Activated naive CD8-positive, alpha-beta T cell treated with anti-CD3 and anti-CD28 coated beads, Interleukin-2, amount 10 ng/mL, durations not matched to agents 7 days and 5 days (primary cell): ENCODE data around the gene POU2AF3. TPM values are rescaled to one million over a fixed set of nuclear protein-coding genes. Genes with fewer than 3 reads are reported as not detected.

ENCODE experiments used
- ATAC-seq: fragments of 150-1000 bp; cut with Tn5 transposase; one replicate; pipeline ENCODE4 v1.10.0; 2021; ENCODE audit warnings: low read depth, moderate library complexity
- POLR2A ChIA-PET: fragments of 350-600 bp; sonication (Branson Sonifier 250); formaldehyde crosslinking; loops from one replicate; lab custom pipeline; 2021; ENCODE audit warnings: antibody characterized with exemption; lab: Charles Lee
- DNase-seq: peaks from one replicate; pipeline ENCODE4 v3.0.0; 2021
- H3K27ac Mint-ChIP-seq: one replicate; pipeline ENCODE4 v1.8.0; 2022; ENCODE audit warnings: mild to moderate bottlenecking, mixed read lengths
- H3K27me3 Mint-ChIP-seq: one replicate; pipeline ENCODE4 v1.8.0; 2022; ENCODE audit warnings: mild to moderate bottlenecking, moderate library complexity, mixed read lengths
- H3K36me3 Mint-ChIP-seq: one replicate; pipeline ENCODE4 v1.8.0; 2021; ENCODE audit warnings: mild to moderate bottlenecking, mixed read lengths
- H3K4me1 Mint-ChIP-seq: one replicate; pipeline ENCODE4 v1.8.0; 2021; ENCODE audit warnings: mixed read lengths
- H3K4me3 Mint-ChIP-seq: one replicate; pipeline ENCODE4 v1.8.0; 2022; ENCODE audit warnings: mild to moderate bottlenecking, moderate library complexity, mixed read lengths
- H3K9me3 Mint-ChIP-seq: one replicate; pipeline ENCODE4 v1.8.0; 2021; ENCODE audit warnings: mixed read lengths
- total RNA-seq, 2 experiments: library from RNA; stranded (reverse); gene quantifications; one replicate each; pipeline ENCODE4 v1.2.3, GENCODE V29; 2021

The POU2AF3 gene
- total RNA-seq, 2 experiments from 2014 or later, result not detected

DNA sequence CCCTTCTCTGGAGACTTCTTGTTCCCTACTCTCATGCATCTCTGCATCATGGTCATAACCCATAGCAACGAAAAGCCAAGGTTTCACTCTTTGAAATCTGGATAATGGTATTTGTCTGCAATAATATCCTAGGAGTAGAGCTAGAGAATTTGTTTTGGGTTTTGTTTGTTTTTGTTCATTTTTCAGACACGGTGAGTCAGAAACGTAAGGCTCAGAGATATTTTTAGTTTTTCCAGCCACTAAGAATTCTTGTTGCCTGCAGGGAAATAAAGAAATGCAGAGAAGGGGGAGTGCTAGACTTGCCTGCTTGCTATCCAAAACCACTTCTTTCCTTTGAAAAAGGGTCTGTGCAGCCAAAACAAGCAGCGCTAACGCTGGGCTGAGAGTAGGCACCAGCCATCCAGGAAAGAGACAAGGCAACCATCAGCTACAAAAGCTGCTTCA lies 26.0 kb downstream of the POU2AF3 start:
- Mint-ChIP-seq H3K27me3 (peaks cover 13% of the 10 kb centered on the region), H3K9me3 (no peaks in the 10 kb centered on the region), H3K4me1 (no peaks in the 10 kb centered on the region), H3K36me3 (no peaks in the 10 kb centered on the region), H3K27ac (no peak overlapping the region), H3K4me3 (no peak overlapping the region)
- ATAC-seq (no peak), DNase-seq (no peak)
- POLR2A ChIA-PET, result no interaction called here

DNA sequence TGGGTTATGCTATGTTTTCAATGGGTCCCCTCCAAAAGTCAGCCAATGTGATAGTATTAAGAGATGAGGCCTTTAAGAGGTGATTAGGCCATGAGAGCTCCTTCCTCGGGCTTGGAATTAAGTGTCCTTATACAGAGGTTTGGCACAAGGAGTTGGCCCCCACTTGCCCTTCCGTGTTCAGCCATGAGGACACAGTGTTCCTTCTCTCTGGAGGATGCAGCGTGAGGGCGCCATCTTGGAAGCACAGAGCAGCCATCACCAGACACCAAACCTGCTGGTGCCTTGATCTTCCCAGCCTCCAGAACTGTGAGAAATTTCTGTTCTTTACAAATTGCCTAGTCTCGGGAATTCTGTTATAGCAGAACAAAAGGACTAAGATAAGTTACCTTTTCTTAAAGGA lies 26.9 kb downstream of the POU2AF3 start:
- peaks cover 10% of the 10 kb centered on the region for H3K27me3 Mint-ChIP-seq
- H3K36me3 Mint-ChIP-seq, result no peaks in the 10 kb centered on the region
- H3K4me1 Mint-ChIP-seq, result no peaks in the 10 kb centered on the region

DNA sequence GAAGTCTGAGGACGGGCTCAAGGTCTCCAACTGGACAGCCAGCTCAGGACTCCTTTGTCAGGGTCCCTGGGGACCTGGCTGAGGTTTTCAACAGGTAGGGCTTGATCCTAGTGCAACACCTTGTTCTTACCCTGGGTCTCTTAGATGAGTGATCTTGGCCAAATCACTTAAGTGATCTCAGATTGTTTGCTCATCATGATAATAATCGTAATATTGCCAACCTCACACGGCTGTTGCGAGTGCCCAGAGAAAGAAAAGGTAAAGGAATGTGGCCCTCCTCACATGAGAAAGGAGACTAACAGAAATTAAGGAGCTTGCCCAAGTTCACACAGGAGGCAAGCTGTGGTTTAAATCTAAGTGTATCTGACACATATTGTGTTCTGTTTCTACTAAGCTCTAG lies 28.5 kb downstream of the POU2AF3 start:
- POLR2A ChIA-PET, result no interaction called here
- Mint-ChIP-seq H3K27ac (no peak overlapping the region), H3K4me3 (no peak overlapping the region), H3K9me3 (no peaks in the 10 kb centered on the region), H3K36me3 (no peaks in the 10 kb centered on the region), H3K27me3 (peaks cover 10% of the 10 kb centered on the region), H3K4me1 (no peaks in the 10 kb centered on the region)
- DNase-seq, result no peak
- ATAC-seq, result no peak

More for the DNA sequence above, 26.9 kb downstream of the POU2AF3 start:
- Mint-ChIP-seq H3K27ac (no peak overlapping the region), H3K9me3 (no peaks in the 10 kb centered on the region), H3K4me3 (no peak overlapping the region)
- no peak for DNase-seq
- POLR2A ChIA-PET, result no interaction called here
- ATAC-seq, result no peak

DNA sequence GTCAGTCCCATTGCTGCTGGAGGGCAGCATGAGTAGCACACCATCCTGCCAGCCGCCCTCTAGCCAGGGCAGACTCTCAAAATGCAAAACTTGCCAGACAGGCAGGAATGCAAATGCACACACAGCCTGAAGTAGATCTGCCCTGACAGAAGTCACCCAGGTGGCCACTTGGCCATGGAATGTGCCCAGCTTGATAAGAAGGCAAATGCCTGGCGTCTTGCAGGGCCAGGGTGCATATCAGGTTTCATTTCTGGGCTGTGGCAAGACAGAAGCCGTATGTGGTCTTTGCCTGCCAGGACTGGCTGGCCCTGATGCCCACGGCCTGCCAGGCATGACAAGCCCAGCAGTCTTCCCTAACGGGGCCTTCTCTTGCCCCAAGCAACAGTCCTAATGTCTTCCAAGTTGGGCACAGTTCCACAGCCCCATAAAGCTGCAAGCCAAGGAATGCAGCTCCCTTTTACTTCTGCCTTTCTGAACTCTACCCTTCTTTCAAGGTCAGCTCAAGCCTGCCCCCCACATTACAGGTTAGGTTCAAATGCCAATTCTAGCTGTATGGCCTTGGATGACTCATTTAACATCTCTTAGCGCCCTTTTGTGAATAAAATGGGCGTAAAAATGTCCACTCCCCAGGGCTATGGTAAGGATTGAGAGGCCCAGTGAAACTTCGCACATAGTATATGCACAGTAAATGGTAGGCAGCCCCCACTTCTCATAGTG lies 29.7 kb downstream of the POU2AF3 start:
- H3K27ac Mint-ChIP-seq, result no peak overlapping the region
- H3K27me3 Mint-ChIP-seq, result peaks cover 14% of the 10 kb centered on the region
- no peaks in the 10 kb centered on the region for H3K9me3 Mint-ChIP-seq
- no peak for ATAC-seq
- no peak for DNase-seq
- POLR2A ChIA-PET, result no interaction called here
- no peaks in the 10 kb centered on the region for H3K36me3 Mint-ChIP-seq
- no peak overlapping the region for H3K4me3 Mint-ChIP-seq
- H3K4me1 Mint-ChIP-seq, result no peaks in the 10 kb centered on the region

DNA sequence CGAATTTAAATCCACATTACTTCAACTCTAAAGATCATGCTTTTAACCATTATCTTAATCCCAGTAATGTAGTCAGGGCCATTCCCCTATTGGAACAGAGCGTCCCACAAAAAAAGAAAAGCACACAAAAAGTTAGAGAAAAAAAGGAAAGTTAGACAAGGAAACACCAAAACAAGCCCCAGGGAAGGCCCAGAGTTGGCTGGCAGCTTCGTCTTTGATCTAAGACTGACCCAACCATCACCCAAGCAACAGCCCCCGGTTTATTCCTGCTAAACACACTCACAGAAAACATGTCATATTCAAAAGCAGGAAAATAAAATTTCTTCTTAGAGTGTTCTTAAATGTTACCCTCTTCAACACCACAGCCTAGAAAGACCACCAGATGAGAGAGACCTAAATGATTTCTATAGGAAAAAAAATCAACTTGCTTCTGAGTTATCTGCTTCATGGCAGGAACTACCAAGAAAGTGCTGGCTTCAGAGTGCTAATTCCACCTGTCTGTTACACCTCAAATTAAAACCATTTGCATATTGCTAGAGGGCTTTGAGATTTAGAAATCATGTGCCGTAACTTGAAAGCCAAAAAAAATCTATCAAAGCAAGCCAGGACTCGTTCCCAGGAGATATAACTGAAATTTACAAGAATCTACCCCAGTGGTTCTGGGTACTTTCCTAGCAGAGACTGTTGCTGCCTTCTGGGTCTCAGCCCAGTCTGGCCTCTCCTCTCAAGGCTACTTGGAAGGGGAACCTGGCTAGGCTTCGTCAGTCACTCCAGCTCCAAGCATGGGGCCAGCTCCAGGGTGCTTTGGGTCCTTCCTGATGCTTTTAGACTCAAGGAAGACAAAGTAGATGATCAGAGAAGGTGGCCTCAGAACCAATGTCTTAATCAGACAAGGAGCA lies 31.2 kb downstream of the POU2AF3 start:
- POLR2A ChIA-PET, result no interaction called here
- no peaks in the 10 kb centered on the region for H3K4me1 Mint-ChIP-seq
- ATAC-seq, result no peak

DNA sequence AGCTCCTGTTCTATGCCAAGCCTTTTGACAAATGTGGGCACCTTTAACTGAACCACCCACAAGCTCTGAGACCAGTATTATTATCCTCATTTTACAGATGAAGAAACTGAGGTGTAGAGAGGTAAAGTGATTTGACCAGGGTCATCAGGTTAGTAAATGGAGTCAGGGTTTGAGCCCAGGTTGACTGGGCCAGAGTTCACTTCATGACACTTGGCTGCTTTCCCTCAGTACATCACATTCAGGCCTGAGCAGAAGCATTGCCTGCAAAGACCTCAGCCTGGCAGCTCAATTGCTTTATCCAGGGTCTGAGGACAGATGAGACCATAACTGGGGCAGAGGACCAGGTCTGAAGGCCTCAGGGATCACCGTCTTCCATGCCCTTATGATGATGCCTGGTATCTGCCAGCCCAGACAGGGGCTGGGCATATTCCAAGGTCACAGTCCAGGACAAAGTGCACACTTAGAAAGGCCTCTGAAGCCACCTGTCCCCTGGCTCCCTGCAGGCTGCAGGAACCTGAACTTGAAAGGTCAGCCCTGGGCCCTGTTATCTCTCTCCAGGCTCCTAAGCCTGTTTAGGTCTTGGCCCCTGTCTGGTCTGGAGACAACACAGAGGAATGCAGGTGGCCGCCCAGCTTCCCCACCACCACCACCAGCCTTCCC lies 32.0 kb downstream of the POU2AF3 start:
- DNase-seq, result no peak
- H3K27me3 Mint-ChIP-seq, result peaks cover 14% of the 10 kb centered on the region
- H3K4me1 Mint-ChIP-seq, result no peaks in the 10 kb centered on the region
- no peak for ATAC-seq
- POLR2A ChIA-PET, result no interaction called here
- H3K4me3 Mint-ChIP-seq, result no peak overlapping the region
- no peak overlapping the region for H3K27ac Mint-ChIP-seq
- no peaks in the 10 kb centered on the region for H3K9me3 Mint-ChIP-seq
- no peaks in the 10 kb centered on the region for H3K36me3 Mint-ChIP-seq

More for the DNA sequence above, 31.2 kb downstream of the POU2AF3 start:
- Mint-ChIP-seq H3K27ac (no peak overlapping the region), H3K9me3 (no peaks in the 10 kb centered on the region), H3K36me3 (no peaks in the 10 kb centered on the region), H3K27me3 (peaks cover 16% of the 10 kb centered on the region), H3K4me3 (no peak overlapping the region)
- no peak for DNase-seq

DNA sequence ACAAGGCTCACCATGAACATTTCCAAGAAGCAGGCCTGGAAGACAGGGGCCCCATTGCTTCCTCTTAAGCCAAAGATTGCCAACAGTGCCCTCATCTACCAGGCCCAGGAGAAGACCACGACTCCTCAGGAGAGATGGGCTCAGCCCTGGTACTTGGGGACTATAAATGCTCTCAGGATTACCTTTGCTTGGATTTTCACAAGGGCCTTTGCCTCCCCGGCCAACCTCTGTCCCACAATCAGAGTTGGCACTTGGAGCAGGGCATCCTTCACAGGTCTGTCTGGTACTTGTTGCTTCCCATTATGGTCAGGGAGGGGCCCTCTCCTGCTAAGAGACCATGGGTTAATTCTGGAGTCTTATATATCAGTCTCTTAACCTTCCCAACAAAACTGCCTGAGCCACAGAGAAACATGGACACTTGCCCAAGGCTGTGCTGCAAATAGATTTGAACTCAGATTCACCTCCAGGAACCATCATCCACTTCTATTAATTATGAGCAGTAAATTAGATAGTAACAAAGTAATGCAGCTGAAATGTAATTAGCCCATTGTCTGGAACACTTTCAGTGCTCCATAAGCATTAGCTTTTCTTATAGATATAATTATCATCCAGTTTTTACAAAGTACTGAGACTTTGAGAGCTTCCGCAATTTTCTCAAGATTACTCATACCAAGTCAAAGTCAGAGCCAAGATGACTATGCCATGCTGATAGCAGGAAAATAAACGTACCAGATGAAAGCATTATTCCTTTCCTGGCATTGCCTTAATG lies 33.5 kb downstream of the POU2AF3 start:
- Mint-ChIP-seq H3K4me1 (no peaks in the 10 kb centered on the region), H3K9me3 (no peaks in the 10 kb centered on the region), H3K36me3 (no peaks in the 10 kb centered on the region), H3K4me3 (no peak overlapping the region), H3K27me3 (peaks cover 9% of the 10 kb centered on the region), H3K27ac (no peak overlapping the region)
- POLR2A ChIA-PET, result no interaction called here
- DNase-seq, result no peak
- no peak for ATAC-seq

DNA sequence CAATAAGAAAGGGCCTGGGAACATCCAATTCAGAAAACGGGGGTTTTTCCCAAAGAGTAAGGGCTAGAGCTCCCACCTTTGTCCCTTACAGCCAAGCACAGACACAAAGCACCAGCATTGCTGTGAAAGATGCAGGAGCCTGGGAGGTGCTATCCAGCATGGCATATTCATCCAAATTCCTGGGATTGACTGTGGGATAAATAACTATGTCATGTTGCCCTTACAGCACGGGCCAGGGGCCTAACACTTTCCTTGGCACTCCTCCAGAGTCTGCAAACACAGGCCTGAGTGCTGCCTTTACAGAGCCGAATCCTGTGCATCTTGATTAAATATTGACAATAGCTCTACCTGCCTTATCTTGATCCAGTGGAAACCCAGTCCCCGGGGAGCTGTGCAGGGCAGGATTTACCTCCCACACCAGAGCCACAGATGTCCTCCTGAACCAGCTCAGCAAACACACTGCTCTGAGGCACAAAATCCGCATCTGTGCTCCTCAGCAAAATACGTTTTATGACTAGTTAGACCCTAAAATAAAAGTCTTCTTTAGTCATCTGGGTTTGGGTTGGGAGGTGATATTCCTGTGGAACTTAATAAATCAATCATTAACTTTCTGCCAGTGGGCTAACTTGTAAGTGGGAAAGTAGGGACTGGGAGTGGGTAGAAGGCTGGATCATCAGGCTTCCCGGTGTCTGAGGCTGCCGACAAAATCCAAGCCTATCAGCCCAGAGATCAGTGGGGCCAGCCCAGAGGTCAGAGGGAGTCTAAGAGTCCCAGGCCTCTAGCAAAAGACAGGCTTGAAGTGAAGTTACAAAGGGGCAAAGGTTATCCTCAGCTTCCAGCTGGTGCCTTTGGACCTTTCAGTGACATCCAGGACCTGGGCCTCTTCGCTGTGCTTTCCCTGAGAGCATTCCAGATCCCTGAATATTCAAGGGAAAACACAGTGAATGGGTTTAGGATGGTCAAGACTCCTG lies 36.5 kb downstream of the POU2AF3 start:
- H3K4me1 Mint-ChIP-seq, result no peaks in the 10 kb centered on the region
- ATAC-seq (no peak), DNase-seq (no peak)
- H3K27ac Mint-ChIP-seq, result no peak overlapping the region
- H3K4me3 Mint-ChIP-seq, result no peak overlapping the region
- peaks cover 3% of the 10 kb centered on the region for H3K9me3 Mint-ChIP-seq
- peaks cover 13% of the 10 kb centered on the region for H3K27me3 Mint-ChIP-seq
- H3K36me3 Mint-ChIP-seq, result peaks cover 4% of the 10 kb centered on the region
- POLR2A ChIA-PET, result no interaction called here

DNA sequence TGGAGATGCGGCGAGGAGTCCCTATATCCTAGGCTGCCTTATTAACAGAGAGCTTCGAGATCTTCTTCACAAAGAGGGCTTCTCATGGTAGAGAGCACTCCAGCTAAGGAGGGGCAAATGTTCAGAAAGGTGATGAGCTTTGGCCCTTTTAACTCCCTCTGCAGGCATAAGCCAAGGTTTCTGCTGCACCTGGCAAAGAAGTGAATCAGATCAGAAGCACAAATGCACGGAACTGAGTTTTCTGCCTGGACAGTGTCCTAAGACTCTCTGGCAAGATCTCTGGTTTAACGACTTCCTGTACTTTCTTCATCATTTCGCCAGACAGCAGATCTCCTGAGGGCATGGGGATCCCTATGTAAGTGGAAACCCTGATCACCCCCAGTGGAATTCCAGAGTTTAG lies 37.2 kb downstream of the POU2AF3 start:
- DNase-seq (no peak), ATAC-seq (no peak)
- peaks cover 6% of the 10 kb centered on the region for H3K9me3 Mint-ChIP-seq
- no peak overlapping the region for H3K4me3 Mint-ChIP-seq
- H3K27me3 Mint-ChIP-seq, result peaks cover 17% of the 10 kb centered on the region
- no peak overlapping the region for H3K27ac Mint-ChIP-seq
- POLR2A ChIA-PET, result no interaction called here
- H3K36me3 Mint-ChIP-seq, result peaks cover 4% of the 10 kb centered on the region
- H3K4me1 Mint-ChIP-seq, result no peaks in the 10 kb centered on the region

DNA sequence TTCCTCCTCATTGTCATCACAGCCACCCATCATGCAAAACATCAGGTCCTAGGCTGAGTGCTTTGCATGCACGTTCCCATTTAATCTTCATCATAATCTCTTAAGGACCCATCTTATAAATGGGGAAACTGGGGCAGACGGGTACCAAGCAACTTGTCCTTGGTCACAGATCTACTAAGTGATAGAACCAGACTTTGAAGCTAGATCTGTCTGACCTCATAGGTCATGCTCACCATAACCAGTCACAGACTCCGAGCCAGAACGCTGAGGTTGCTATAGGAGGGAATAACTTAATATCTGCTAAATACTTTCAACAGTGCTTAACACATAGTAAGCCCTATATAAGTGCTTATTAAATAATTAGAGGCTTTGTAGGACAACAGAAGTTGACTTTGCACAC lies 37.7 kb downstream of the POU2AF3 start:
- ATAC-seq (no peak), DNase-seq (no peak)
- Mint-ChIP-seq H3K27ac (no peak overlapping the region), H3K9me3 (peaks cover 6% of the 10 kb centered on the region), H3K36me3 (peaks cover 4% of the 10 kb centered on the region), H3K4me3 (no peak overlapping the region), H3K27me3 (peaks cover 17% of the 10 kb centered on the region), H3K4me1 (no peaks in the 10 kb centered on the region)
- POLR2A ChIA-PET, result no interaction called here

DNA sequence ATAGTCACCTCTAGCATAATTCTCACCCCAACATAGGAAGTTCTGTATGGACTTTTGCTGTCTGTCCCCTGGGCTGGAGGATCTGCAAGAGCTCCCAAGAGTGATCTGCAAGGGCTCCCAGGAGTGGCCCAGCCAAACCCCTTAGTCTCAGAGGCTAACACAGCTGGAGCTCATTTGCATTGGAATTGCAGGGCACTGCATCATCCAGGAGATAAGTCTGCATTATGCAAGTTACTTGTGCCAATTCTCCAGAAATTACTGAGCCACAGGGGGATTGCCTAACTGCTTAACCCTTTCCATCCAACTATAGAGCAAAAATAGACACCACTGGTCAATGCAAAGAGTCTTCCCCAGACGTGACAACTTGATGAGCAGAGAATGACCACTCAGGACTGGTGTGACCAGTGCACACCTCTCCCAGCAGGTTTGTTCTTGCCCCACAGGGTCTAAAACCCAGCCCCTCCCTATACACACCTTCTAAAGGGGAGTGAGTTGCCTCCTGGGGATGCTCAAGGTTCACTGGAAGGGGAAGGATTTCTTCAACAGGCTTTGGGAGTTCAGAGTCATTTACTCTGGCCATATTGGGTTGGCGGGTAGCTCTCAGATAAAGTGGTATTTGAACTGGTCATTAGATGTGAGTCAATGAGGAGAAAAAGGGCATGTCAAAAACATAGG lies 38.4 kb downstream of the POU2AF3 start:
- Mint-ChIP-seq H3K36me3 (peaks cover 4% of the 10 kb centered on the region), H3K9me3 (peaks cover 6% of the 10 kb centered on the region), H3K4me3 (no peak overlapping the region), H3K4me1 (no peaks in the 10 kb centered on the region), H3K27me3 (peaks cover 17% of the 10 kb centered on the region), H3K27ac (no peak overlapping the region)
- ATAC-seq (no peak), DNase-seq (no peak)
- POLR2A ChIA-PET, result no interaction called here
